Liver (tissue), 9 donors: ENCODE results near the gene SDF4. TPM values are rescaled to one million over a fixed set of nuclear protein-coding genes. Genes with fewer than 3 reads are reported as not detected.

Source experiments
- DNase-seq: peaks from one replicate; pipeline ENCODE4 v3.0.0-alpha.2; 2017; ENCODE audit warnings: low spot score
- H3K27ac ChIP-seq, 2 donors: one replicate each; pipeline ENCODE4 v1.7.0; 2013; ENCODE audit warnings: inconsistent platforms in 2 of 2, low read length in 2 of 2, control low read depth in 1 of 2, low read depth in 1 of 2, mild to moderate bottlenecking in 1 of 2
- H3K27me3 ChIP-seq, 4 donors: one replicate each; pipeline versions ENCODE4 v1.6.1 to v1.7.0; 2013; ENCODE audit warnings: low read length in 3 of 4, inconsistent platforms in 1 of 4, mild to moderate bottlenecking in 1 of 4, moderate library complexity in 1 of 4; ENCODE audit not compliant: control insufficient read depth in 4 of 4, insufficient read depth in 4 of 4
- H3K36me3 ChIP-seq, 4 donors: one replicate each; pipeline versions ENCODE4 v1.6.1 to v1.7.0; 2013; ENCODE audit warnings: low read length in 3 of 4, mild to moderate bottlenecking in 3 of 4, low read depth in 1 of 4, moderate library complexity in 1 of 4; ENCODE audit not compliant: control insufficient read depth in 4 of 4, insufficient read depth in 3 of 4
- H3K4me1 ChIP-seq, 4 donors: one replicate each; pipeline versions ENCODE4 v1.6.1 to v1.7.0; 2013; ENCODE audit warnings: low read length in 3 of 4, mild to moderate bottlenecking in 3 of 4, moderate library complexity in 1 of 4; ENCODE audit not compliant: control insufficient read depth in 4 of 4, insufficient read depth in 4 of 4
- H3K4me3 ChIP-seq, 3 donors: one replicate each; pipeline versions ENCODE4 v1.6.1 to v1.7.0; 2013; ENCODE audit warnings: low read length in 3 of 3, control low read depth in 1 of 3, low read depth in 1 of 3, mild to moderate bottlenecking in 1 of 3
- H3K9ac ChIP-seq, 2 donors: one replicate each; pipeline ENCODE4 v1.7.0; 2013; ENCODE audit warnings: low read length in 2 of 2, mild to moderate bottlenecking in 2 of 2, moderate library complexity in 2 of 2, control low read depth in 1 of 2, low read depth in 1 of 2
- H3K9me3 ChIP-seq, 4 donors: one replicate each; pipeline versions ENCODE4 v1.6.1 to v1.7.0; 2013; ENCODE audit warnings: low read length in 3 of 4; ENCODE audit not compliant: control insufficient read depth in 4 of 4
- ATF3 ChIP-seq: IDR thresholded peaks from 2 replicates; pipeline ENCODE4 v1.6.1; 2016; ENCODE audit warnings: antibody characterized with exemption
- EGR1 ChIP-seq, 2 donors: IDR thresholded peaks; 2 replicates each; pipeline ENCODE4 v1.6.1; 2016 to 2018; ENCODE audit warnings: antibody characterized with exemption in 2 of 2, low read depth in 2 of 2
- FOXA1 ChIP-seq: IDR thresholded peaks from 2 replicates; pipeline ENCODE4 v1.6.1; 2016; ENCODE audit warnings: antibody characterized with exemption
- FOXA2 ChIP-seq: IDR thresholded peaks from 2 replicates; pipeline ENCODE4 v1.6.1; 2016; ENCODE audit warnings: antibody characterized with exemption
- GABPA ChIP-seq, 2 donors: IDR thresholded peaks in 1 of 2; conservative IDR thresholded peaks in 1 of 2; 2 replicates each; pipeline ENCODE4 v1.6.1; 2016; ENCODE audit warnings: antibody characterized with exemption in 2 of 2, mild to moderate bottlenecking in 1 of 2, moderate library complexity in 1 of 2
- HNF4A ChIP-seq, 2 donors: conservative IDR thresholded peaks; 2 replicates each; pipeline ENCODE4 v1.6.1; 2016; ENCODE audit warnings: antibody characterized with exemption in 2 of 2, mild to moderate bottlenecking in 2 of 2
- JUND ChIP-seq, 2 donors: IDR thresholded peaks; 2 replicates each; pipeline ENCODE4 v1.6.1; 2016; ENCODE audit warnings: antibody characterized with exemption in 2 of 2
- MAX ChIP-seq: IDR thresholded peaks from 2 replicates; pipeline ENCODE4 v1.6.1; 2016; ENCODE audit warnings: antibody characterized with exemption
- NR2F2 ChIP-seq: IDR thresholded peaks from 2 replicates; pipeline ENCODE4 v1.6.1; 2016; ENCODE audit warnings: antibody characterized with exemption
- RAD21 ChIP-seq, 2 donors: IDR thresholded peaks; 2 replicates each; pipeline ENCODE4 v1.6.1; 2016; ENCODE audit warnings: antibody characterized with exemption in 2 of 2, mild to moderate bottlenecking in 2 of 2
- REST ChIP-seq: IDR thresholded peaks from 2 replicates; pipeline ENCODE4 v1.6.1; 2016; ENCODE audit warnings: antibody characterized with exemption, mild to moderate bottlenecking
- RXRA ChIP-seq, 2 donors: IDR thresholded peaks; 2 replicates each; pipeline ENCODE4 v1.6.1; 2017 to 2018; ENCODE audit warnings: antibody characterized with exemption in 2 of 2, mild to moderate bottlenecking in 1 of 2
- SP1 ChIP-seq: IDR thresholded peaks from 2 replicates; pipeline ENCODE4 v1.6.1; 2018; ENCODE audit warnings: antibody characterized with exemption, mild to moderate bottlenecking
- TAF1 ChIP-seq: conservative IDR thresholded peaks from 2 replicates; pipeline ENCODE4 v1.6.1; 2016; ENCODE audit warnings: antibody characterized with exemption, mild to moderate bottlenecking
- WGBS: extraction: QIAGEN DNeasy Blood & Tissue Kit; methylation state at CpG from one replicate; pipeline ENCODE4 v1.1.7; 2013; 5-methylcytosine and 5-hydroxymethylcytosine counted together
- polyA plus RNA-seq, 2 donors: library from polyadenylated mRNA; stranded (reverse) in 1 of 2; unstranded in 1 of 2; fragments of 200-250 nt in 1 of 2; fragments of >200 nt in 1 of 2; fragmentation: Nextera tagmentation in 1 of 2; extraction: Ambion mirVana in 1 of 2; gene quantifications; one replicate each; pipeline versions ENCODE4 v1.2.1 to v1.2.3, GENCODE V29; 2013 to 2015
- total RNA-seq, 2 donors: library from RNA; depleted of rRNA; stranded (reverse); fragments of >200 nt; gene quantifications; one replicate each; pipeline ENCODE4 v1.2.3, GENCODE V29; 2014
- donor health status: healthy.
- donor health status: healthy.
- donor health status: healthy.
- donor health status: healthy.
- donor health status: healthy.

SDF4 gene
- total and polyA plus RNA-seq, 4 donors, result 48.7 to 180 (median 75.9) TPM

GRCh38 chr1:1217621-1218523 lies 13.9 kb downstream of the SDF4 start:
- Histone ChIP-seq H3K9me3 (no peaks in the 10 kb centered on the region), H3K27me3 (no peaks in the 10 kb centered on the region), H3K36me3 (peaks cover 17 to 60% (median 27%) of the 10 kb centered on the region in 4 donors), H3K27ac (no peak overlapping the region), H3K4me3 (no peak overlapping the region), H3K9ac (no peak overlapping the region), H3K4me1 (peaks cover 0 to 8% (median 0%) of the 10 kb centered on the region in 4 donors)
- 95% methylated on average over 52 of the region's 52 CpGs for WGBS
- TF ChIP-seq FOXA1, result no peak
- TF ChIP-seq TAF1, result no peak
- TF ChIP-seq JUND (IDR thresholded peaks at IDR 0.05), result no peak
- TF ChIP-seq FOXA2, result no peak
- no peak for TF ChIP-seq RAD21 (IDR thresholded peaks at IDR 0.05)
- TF ChIP-seq HNF4A (conservative IDR thresholded peaks at IDR 0.05), result no peak
- no peak for TF ChIP-seq RXRA (IDR thresholded peaks at IDR 0.05)
- no peak for TF ChIP-seq MAX
- no peak for TF ChIP-seq NR2F2
- TF ChIP-seq EGR1 (IDR thresholded peaks at IDR 0.05; ENCODE audit: low read depth in 2 of 2), result no peak
- TF ChIP-seq REST, result no peak
- no peak for TF ChIP-seq GABPA (IDR thresholded peaks at IDR 0.05 in 1 of 2, conservative IDR thresholded peaks at IDR 0.05 in 1 of 2)
- TF ChIP-seq SP1, result no peak
- DNase-seq, result no peak

- TF ChIP-seq NR2F2, result no peak
- no peak for TF ChIP-seq RXRA (IDR thresholded peaks at IDR 0.05)
- no peak for TF ChIP-seq HNF4A (conservative IDR thresholded peaks at IDR 0.05)
- no peak for TF ChIP-seq REST
- no peak for TF ChIP-seq FOXA1
- TF ChIP-seq FOXA2, result no peak
- no peak for TF ChIP-seq ATF3
- TF ChIP-seq GABPA (IDR thresholded peaks at IDR 0.05 in 1 of 2, conservative IDR thresholded peaks at IDR 0.05 in 1 of 2), result no peak
- DNase-seq, result no peak
- 94% methylated on average over 74 of the region's 74 CpGs for WGBS
- Histone ChIP-seq H3K9me3 (no peaks in the 10 kb centered on the region), H3K4me3 (no peak overlapping the region), H3K4me1 (peaks cover 0 to 8% (median 0%) of the 10 kb centered on the region in 4 donors), H3K27me3 (no peaks in the 10 kb centered on the region), H3K9ac (no peak overlapping the region), H3K36me3 (peaks cover 16 to 51% (median 21%) of the 10 kb centered on the region in 4 donors), H3K27ac (no peak overlapping the region)
Measured at GRCh38 chr1:1216770-1217620, 14.8 kb downstream of the SDF4 start.
